H9 (cell line): ENCODE data around the gene GNAI2. TPM values are rescaled to one million over a fixed set of nuclear protein-coding genes. Genes with fewer than 3 reads are reported as not detected.

Source experiments
- DNase-seq: peaks from one replicate; pipeline ENCODE4 v3.0.0-alpha.2; 2017
- H2AFZ ChIP-seq: one replicate; pipeline ENCODE4 v1.6.1; 2013; ENCODE audit warnings: mild to moderate bottlenecking, low read length, control low read depth, moderate library complexity
- H2AK5ac ChIP-seq: 2 replicates; pipeline ENCODE4 v1.6.1; 2013; ENCODE audit warnings: low read length, control low read depth, mixed read lengths; ENCODE audit not compliant: insufficient read length
- H2BK120ac ChIP-seq: one replicate; pipeline ENCODE4 v1.6.1; 2013; ENCODE audit warnings: low read depth, mild to moderate bottlenecking, low read length, control low read depth, inconsistent platforms; ENCODE audit not compliant: poor library complexity, severe bottlenecking
- H2BK12ac ChIP-seq: 2 replicates; pipeline ENCODE4 v1.6.1; 2013; ENCODE audit warnings: low read length, control low read depth, mixed read lengths, low read depth; ENCODE audit not compliant: insufficient read length
- H2BK15ac ChIP-seq: 2 replicates; pipeline ENCODE4 v1.6.1; 2013; ENCODE audit warnings: low read depth, low read length, control low read depth
- H2BK20ac ChIP-seq: one replicate; pipeline ENCODE4 v1.6.1; 2013; ENCODE audit warnings: low read depth, mild to moderate bottlenecking, low read length, control low read depth, inconsistent platforms; ENCODE audit not compliant: poor library complexity, severe bottlenecking
- H2BK5ac ChIP-seq: 2 replicates; pipeline ENCODE4 v1.6.1; 2013; ENCODE audit warnings: low read length, control low read depth, mixed read lengths; ENCODE audit not compliant: insufficient read length
- H3K14ac ChIP-seq: 2 replicates; pipeline ENCODE4 v1.6.1; 2013; ENCODE audit warnings: low read length, control low read depth; ENCODE audit not compliant: insufficient read depth
- H3K18ac ChIP-seq: 2 replicates; pipeline ENCODE4 v1.6.1; 2013; ENCODE audit warnings: low read depth, mild to moderate bottlenecking, mixed read lengths, low read length, control low read depth; ENCODE audit not compliant: insufficient read length
- H3K23ac ChIP-seq: 2 replicates; pipeline ENCODE4 v1.6.1; 2013; ENCODE audit warnings: low read length, control low read depth, mixed read lengths, low read depth; ENCODE audit not compliant: insufficient read length
- H3K23me2 ChIP-seq: 2 replicates; pipeline ENCODE4 v1.6.1; 2013; ENCODE audit warnings: low read depth, mild to moderate bottlenecking, mixed read lengths, low read length, control low read depth; ENCODE audit not compliant: insufficient read length, poor library complexity, severe bottlenecking
- H3K27ac ChIP-seq: 2 replicates; pipeline ENCODE4 v1.5.1; 2013; ENCODE audit warnings: low read length, control low read depth, mixed read lengths, low read depth; ENCODE audit not compliant: insufficient read length
- H3K27me3 ChIP-seq: 2 replicates; pipeline ENCODE4 v1.6.1; 2013; ENCODE audit warnings: low read length, control low read depth, inconsistent platforms; ENCODE audit not compliant: insufficient read depth
- H3K4ac ChIP-seq: 2 replicates; pipeline ENCODE4 v1.6.1; 2013; ENCODE audit warnings: low read depth, mild to moderate bottlenecking, control low read depth, inconsistent platforms, low read length, moderate library complexity
- H3K4me1 ChIP-seq: 2 replicates; pipeline ENCODE4 v1.6.1; 2013; ENCODE audit warnings: low read length, control low read depth, inconsistent platforms; ENCODE audit not compliant: insufficient read depth
- H3K4me2 ChIP-seq: 2 replicates; pipeline ENCODE4 v1.6.1; 2013; ENCODE audit warnings: low read length, control low read depth, mixed read lengths; ENCODE audit not compliant: insufficient read length, insufficient read depth
- H3K56ac ChIP-seq: 2 replicates; pipeline ENCODE4 v1.6.1; 2013; ENCODE audit warnings: low read depth, mild to moderate bottlenecking, mixed read lengths, low read length, control low read depth; ENCODE audit not compliant: insufficient read length
- H3K79me1 ChIP-seq: 2 replicates; pipeline ENCODE4 v1.6.1; 2013; ENCODE audit warnings: low read depth, mild to moderate bottlenecking, moderate library complexity, low read length, control low read depth, inconsistent platforms; ENCODE audit not compliant: insufficient read depth, poor library complexity, severe bottlenecking
- H3K79me2 ChIP-seq: 2 replicates; pipeline ENCODE4 v1.6.1; 2013; ENCODE audit warnings: low read length, control low read depth, inconsistent platforms; ENCODE audit not compliant: insufficient read depth
- H3K9ac ChIP-seq: 2 replicates; pipeline ENCODE4 v1.6.1; 2013; ENCODE audit warnings: low read length, control low read depth, mixed read lengths; ENCODE audit not compliant: insufficient read length; ENCODE audit errors: extremely low read depth
- H3K9me3 ChIP-seq: one replicate; pipeline ENCODE4 v1.6.1; 2013; ENCODE audit warnings: low read depth, low read length, inconsistent platforms; ENCODE audit not compliant: control insufficient read depth
- H3T11ph ChIP-seq: one replicate; pipeline ENCODE4 v1.6.1; 2013; ENCODE audit warnings: mild to moderate bottlenecking, low read length, control low read depth, inconsistent platforms
- H4K20me1 ChIP-seq: one replicate; pipeline ENCODE4 v1.6.1; 2013; ENCODE audit not compliant: control insufficient read depth, insufficient read length, insufficient read depth
- H4K5ac ChIP-seq: 2 replicates; pipeline ENCODE4 v1.6.1; 2013; ENCODE audit warnings: low read depth, mild to moderate bottlenecking, mixed read lengths, low read length, control low read depth; ENCODE audit not compliant: insufficient read length
- H4K8ac ChIP-seq: replicated peaks from 2 replicates; pipeline ENCODE4 v1.6.1; 2013; ENCODE audit warnings: low read length, control low read depth, mixed read lengths, low read depth; ENCODE audit not compliant: insufficient read length
- H4K91ac ChIP-seq: 2 replicates; pipeline ENCODE4 v1.6.1; 2013; ENCODE audit warnings: low read depth, mild to moderate bottlenecking, moderate library complexity, mixed read lengths, low read length, control low read depth; ENCODE audit not compliant: insufficient read length
- H3K27ac Mint-ChIP-seq, 3 experiments: 2 replicates in 2 of 3; 3 replicates in 1 of 3; pipeline ENCODE4 v1.8.0; 2020 to 2021; ENCODE audit warnings: mixed read lengths in 3 of 3, mild to moderate bottlenecking in 1 of 3, moderate library complexity in 1 of 3
- H3K27me3 Mint-ChIP-seq: 2 replicates; pipeline ENCODE4 v1.8.0; 2021; ENCODE audit warnings: low read depth, mild to moderate bottlenecking, moderate library complexity, mixed read lengths
- H3K36me3 Mint-ChIP-seq, 3 experiments: 2 replicates in 2 of 3; 3 replicates in 1 of 3; pipeline ENCODE4 v1.8.0; 2020 to 2021; ENCODE audit warnings: low read depth in 3 of 3, mixed read lengths in 3 of 3; ENCODE audit not compliant: insufficient read depth in 1 of 3
- H3K4me1 Mint-ChIP-seq, 2 experiments: 2 replicates each; pipeline ENCODE4 v1.8.0; 2020; ENCODE audit warnings: mixed read lengths in 2 of 2
- H3K4me3 Mint-ChIP-seq, 2 experiments: 2 replicates in 1 of 2; 3 replicates in 1 of 2; pipeline ENCODE4 v1.8.0; 2020 to 2021; ENCODE audit warnings: mild to moderate bottlenecking in 2 of 2, mixed read lengths in 2 of 2, moderate library complexity in 1 of 2
- H3K9me3 Mint-ChIP-seq, 2 experiments: 2 replicates in 1 of 2; 3 replicates in 1 of 2; pipeline ENCODE4 v1.8.0; 2020; ENCODE audit warnings: mild to moderate bottlenecking in 2 of 2, mixed read lengths in 2 of 2, moderate library complexity in 1 of 2
- WGBS: extraction: QIAGEN DNeasy Blood & Tissue Kit; methylation state at CpG from one replicate; pipeline ENCODE4 v1.1.7; 2013; ENCODE audit warnings: missing lambda C conversion rate, low lambda C conversion rate, mixed read lengths; ENCODE audit not compliant: insufficient read length; ENCODE audit errors: extremely low coverage; 5-methylcytosine and 5-hydroxymethylcytosine counted together
- total RNA-seq: library from RNA; stranded (reverse); gene quantifications from 2 replicates; pipeline ENCODE4 v1.2.1, GENCODE V29; 2021
- TF ChIP-seq, protein P1 (sequence below): fragments of 200-600 bp; sonication (generic); conservative IDR thresholded peaks from 3 replicates; pipeline ENCODE4 v1.8.0; 2021; ENCODE audit warnings: antibody characterized with exemption, mild to moderate bottlenecking

The GNAI2 gene
- total RNA-seq, 1 experiment from 2014 or later = 218 TPM

DNA sequence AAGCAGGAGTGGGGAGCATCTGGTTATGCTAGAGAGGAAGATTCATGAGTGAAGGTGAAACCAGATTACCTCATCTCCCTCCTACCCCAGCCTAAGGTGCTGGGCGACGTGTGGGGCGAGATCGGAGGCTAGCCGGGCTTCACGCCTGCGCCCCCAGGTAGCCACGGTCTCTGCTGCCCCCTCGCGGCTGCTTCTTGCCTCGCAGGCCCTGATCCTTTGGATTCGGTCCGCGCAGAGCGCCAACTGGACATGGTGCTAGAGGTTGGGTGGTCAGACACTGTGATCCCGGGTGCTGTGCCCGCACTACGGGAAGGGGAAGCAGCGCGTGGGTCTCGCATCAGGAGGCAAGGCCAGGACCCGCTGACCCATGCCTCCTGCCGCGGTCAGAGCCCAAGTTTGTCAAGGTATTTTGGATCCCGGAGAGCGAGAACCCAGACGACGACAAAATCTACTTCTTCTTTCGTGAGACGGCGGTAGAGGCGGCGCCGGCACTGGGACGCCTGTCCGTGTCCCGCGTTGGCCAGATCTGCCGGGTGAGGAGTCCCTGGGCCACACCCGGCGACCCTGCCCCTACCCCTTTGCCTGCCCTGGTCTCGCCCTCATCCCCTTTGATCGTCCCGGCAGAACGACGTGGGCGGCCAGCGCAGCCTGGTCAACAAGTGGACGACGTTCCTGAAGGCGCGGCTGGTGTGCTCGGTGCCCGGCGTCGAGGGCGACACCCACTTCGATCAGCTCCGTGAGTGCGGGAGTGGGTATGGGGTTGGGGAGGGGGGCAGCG, 37.1 kb downstream of the GNAI2 start:
- Histone ChIP-seq H4K8ac (no peak overlapping the region), H2BK15ac (no peak overlapping the region), H3K4ac (no peak overlapping the region), H2BK5ac (no peak overlapping the region), H3K79me1 (no peaks in the 10 kb centered on the region), H4K91ac (no peak overlapping the region), H3T11ph (no peak overlapping the region), H2BK12ac (no peak overlapping the region), H3K9me3 (no peaks in the 10 kb centered on the region), H4K5ac (no peak overlapping the region), H3K14ac (no peak overlapping the region; the same call in 1 of the 2 replicates), H3K56ac (no peak overlapping the region), H4K20me1 (no peaks in the 10 kb centered on the region), H3K4me1 (peaks cover 2% of the 10 kb centered on the region; the same call in 1 of the 2 replicates), H3K27ac (no peak overlapping the region), H2AK5ac (no peak overlapping the region), H3K9ac (no peak overlapping the region), H2BK20ac (no peak overlapping the region), H2AFZ (no peak overlapping the region), H3K18ac (no peak overlapping the region), H2BK120ac (no peak overlapping the region), H3K4me2 (peak overlapping the region; percentile 35), H3K23ac (no peak overlapping the region), H3K27me3 (peaks cover 16% of the 10 kb centered on the region; the same call in 1 of the 2 replicates), H3K23me2 (peaks cover 10% of the 10 kb centered on the region), H3K79me2 (no peaks in the 10 kb centered on the region)
- no CpG with 5 or more reads among the region's 61 CpGs for WGBS
- Mint-ChIP-seq H3K27ac (no peak overlapping the region), H3K27me3 (peaks cover 55% of the 10 kb centered on the region), H3K4me1 (peaks cover 34 to 46% of the 10 kb centered on the region in 2 experiments), H3K36me3 (no peaks in the 10 kb centered on the region; a peak in 1 of 7 replicates), H3K4me3 (peak overlapping the region; percentile 51 to 68; a peak in 4 of 5 replicates), H3K9me3 (no peaks in the 10 kb centered on the region; a peak in 1 of 5 replicates)
- TF ChIP-seq, protein P1, sequence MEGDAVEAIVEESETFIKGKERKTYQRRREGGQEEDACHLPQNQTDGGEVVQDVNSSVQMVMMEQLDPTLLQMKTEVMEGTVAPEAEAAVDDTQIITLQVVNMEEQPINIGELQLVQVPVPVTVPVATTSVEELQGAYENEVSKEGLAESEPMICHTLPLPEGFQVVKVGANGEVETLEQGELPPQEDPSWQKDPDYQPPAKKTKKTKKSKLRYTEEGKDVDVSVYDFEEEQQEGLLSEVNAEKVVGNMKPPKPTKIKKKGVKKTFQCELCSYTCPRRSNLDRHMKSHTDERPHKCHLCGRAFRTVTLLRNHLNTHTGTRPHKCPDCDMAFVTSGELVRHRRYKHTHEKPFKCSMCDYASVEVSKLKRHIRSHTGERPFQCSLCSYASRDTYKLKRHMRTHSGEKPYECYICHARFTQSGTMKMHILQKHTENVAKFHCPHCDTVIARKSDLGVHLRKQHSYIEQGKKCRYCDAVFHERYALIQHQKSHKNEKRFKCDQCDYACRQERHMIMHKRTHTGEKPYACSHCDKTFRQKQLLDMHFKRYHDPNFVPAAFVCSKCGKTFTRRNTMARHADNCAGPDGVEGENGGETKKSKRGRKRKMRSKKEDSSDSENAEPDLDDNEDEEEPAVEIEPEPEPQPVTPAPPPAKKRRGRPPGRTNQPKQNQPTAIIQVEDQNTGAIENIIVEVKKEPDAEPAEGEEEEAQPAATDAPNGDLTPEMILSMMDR = peak; percentile 99
- peak; percentile 88 for DNase-seq
